ENCODE results near the gene SECISBP2L.

SECISBP2L gene

GRCh38 chr15:48963524-48964113, 82.6 kb downstream of the SECISBP2L start, which contains the start of gene SHC4:
TSS of gene SHC4 (minus strand) at chr15:48963919. CDS start at chr15:48963015, 904 bp downstream.
- peak; percentile 51 for DNase-seq (ENCODE audit: low read depth)
- TF ChIP-seq, protein P1, sequence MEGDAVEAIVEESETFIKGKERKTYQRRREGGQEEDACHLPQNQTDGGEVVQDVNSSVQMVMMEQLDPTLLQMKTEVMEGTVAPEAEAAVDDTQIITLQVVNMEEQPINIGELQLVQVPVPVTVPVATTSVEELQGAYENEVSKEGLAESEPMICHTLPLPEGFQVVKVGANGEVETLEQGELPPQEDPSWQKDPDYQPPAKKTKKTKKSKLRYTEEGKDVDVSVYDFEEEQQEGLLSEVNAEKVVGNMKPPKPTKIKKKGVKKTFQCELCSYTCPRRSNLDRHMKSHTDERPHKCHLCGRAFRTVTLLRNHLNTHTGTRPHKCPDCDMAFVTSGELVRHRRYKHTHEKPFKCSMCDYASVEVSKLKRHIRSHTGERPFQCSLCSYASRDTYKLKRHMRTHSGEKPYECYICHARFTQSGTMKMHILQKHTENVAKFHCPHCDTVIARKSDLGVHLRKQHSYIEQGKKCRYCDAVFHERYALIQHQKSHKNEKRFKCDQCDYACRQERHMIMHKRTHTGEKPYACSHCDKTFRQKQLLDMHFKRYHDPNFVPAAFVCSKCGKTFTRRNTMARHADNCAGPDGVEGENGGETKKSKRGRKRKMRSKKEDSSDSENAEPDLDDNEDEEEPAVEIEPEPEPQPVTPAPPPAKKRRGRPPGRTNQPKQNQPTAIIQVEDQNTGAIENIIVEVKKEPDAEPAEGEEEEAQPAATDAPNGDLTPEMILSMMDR (IDR thresholded peaks at IDR 0.05; ENCODE audit: control insufficient read depth, insufficient read depth, low read depth, low read length, missing control alignments), result peak; percentile 36
- peak within 1 kb of the TSS; percentile 73 for H3K4me3 ChIP-seq (ENCODE audit: control insufficient read depth, low read depth, low read length)

GRCh38 chr15:48962662-48963523, 83.4 kb downstream of the SECISBP2L start:
- TF ChIP-seq, protein P1 (IDR thresholded peaks at IDR 0.05; ENCODE audit: control insufficient read depth, insufficient read depth, low read depth, low read length, missing control alignments), result no peak
- peak overlapping the region; percentile 73 for H3K4me3 ChIP-seq (ENCODE audit: control insufficient read depth, low read depth, low read length)
- DNase-seq (ENCODE audit: low read depth), result no peak

- TF ChIP-seq, protein P1 (IDR thresholded peaks at IDR 0.05; ENCODE audit: control insufficient read depth, insufficient read depth, low read depth, low read length, missing control alignments), result no peak
- no peak for DNase-seq (ENCODE audit: low read depth)
- no peak overlapping the region for H3K4me3 ChIP-seq (ENCODE audit: control insufficient read depth, low read depth, low read length)
Observed at GRCh38 chr15:48955967-48956366, 90.3 kb downstream of the SECISBP2L start.

GRCh38 chr15:48955370-48955769, 90.9 kb downstream of the SECISBP2L start:
- DNase-seq (ENCODE audit: low read depth), result no peak
- TF ChIP-seq, protein P1 (IDR thresholded peaks at IDR 0.05; ENCODE audit: control insufficient read depth, insufficient read depth, low read depth, low read length, missing control alignments), result no peak
- H3K4me3 ChIP-seq (ENCODE audit: control insufficient read depth, low read depth, low read length), result no peak overlapping the region

DNA sequence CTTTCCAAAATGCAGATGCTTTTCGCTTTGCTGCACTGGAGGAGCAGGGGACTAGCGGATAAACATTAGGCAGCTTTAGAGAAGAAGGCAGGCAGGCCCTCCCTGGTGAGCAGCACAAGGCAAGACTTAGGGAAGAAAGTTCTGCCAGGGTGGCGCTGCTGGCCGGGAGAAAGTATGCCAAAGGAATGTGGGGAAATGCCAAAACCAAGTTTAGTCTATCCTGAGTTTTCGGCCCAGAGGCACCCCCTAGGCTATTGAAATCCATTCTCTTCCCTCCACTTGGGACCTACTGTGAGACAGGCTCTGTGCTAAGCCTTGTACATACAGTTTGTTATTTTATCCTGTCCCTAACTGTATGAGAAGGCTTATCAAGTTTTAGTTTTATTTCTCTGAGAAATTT, 91.7 kb downstream of the SECISBP2L start:
- DNase-seq (ENCODE audit: low read depth), result no peak
- TF ChIP-seq, protein P1 (IDR thresholded peaks at IDR 0.05; ENCODE audit: control insufficient read depth, insufficient read depth, low read depth, low read length, missing control alignments), result peak; percentile 16
- H3K4me3 ChIP-seq (ENCODE audit: control insufficient read depth, low read depth, low read length), result no peak overlapping the region

GRCh38 chr15:48946840-48947187, 99.4 kb downstream of the SECISBP2L start:
- TF ChIP-seq, protein P1 (IDR thresholded peaks at IDR 0.05; ENCODE audit: control insufficient read depth, insufficient read depth, low read depth, low read length, missing control alignments), result no peak
- H3K4me3 ChIP-seq (ENCODE audit: control insufficient read depth, low read depth, low read length), result no peak overlapping the region
- DNase-seq (ENCODE audit: low read depth), result no peak

All from AG09309 (cell line).